ENCODE data around the gene NRCAM.

NRCAM gene

GRCh38 chr7:108492742-108493141, 36.5 kb upstream of the NRCAM start:
- H3K36me3 ChIP-seq (ENCODE audit: control insufficient read depth in 2 of 2, insufficient read depth in 1 of 2, low read length in 2 of 2), result peaks cover 0 to 9% of the 10 kb centered on the region in 2 experiments; a peak in 2 of 3 replicates
- POLR2A ChIA-PET, result no interaction called here
- H3K9me3 ChIP-seq (ENCODE audit: control insufficient read depth, insufficient read depth, low read depth, low read length), result no peaks in the 10 kb centered on the region
- TF ChIP-seq ZNF362 (tag by site-specific recombination; IDR thresholded peaks at IDR 0.05), result no peak
- TF ChIP-seq SCRT1 (tag by site-specific recombination; IDR thresholded peaks at IDR 0.05; ENCODE audit: borderline replicate concordance), result no peak
- no peak for TF ChIP-seq ZBTB10 (tag by site-specific recombination; IDR thresholded peaks at IDR 0.05)
- no peak for TF ChIP-seq ZNF677 (tag by site-specific recombination; IDR thresholded peaks at IDR 0.05)
- no peak for TF ChIP-seq ZIC2 (tag by site-specific recombination; IDR thresholded peaks at IDR 0.05)
- TF ChIP-seq KLF16 (tag by site-specific recombination; IDR thresholded peaks at IDR 0.05), result no peak
- no peak for TF ChIP-seq ZNF16 (tag by site-specific recombination; IDR thresholded peaks at IDR 0.05; ENCODE audit: low read depth)
- no peak for TF ChIP-seq KLF1 (tag by site-specific recombination; IDR thresholded peaks at IDR 0.05)
- TF ChIP-seq PATZ1 (tag by site-specific recombination; IDR thresholded peaks at IDR 0.05), result no peak
- no peak for TF ChIP-seq ZNF23 (tag by site-specific recombination; IDR thresholded peaks at IDR 0.05; ENCODE audit: borderline replicate concordance)
- TF ChIP-seq ZNF112 (tag by site-specific recombination; IDR thresholded peaks at IDR 0.05), result no peak
- no peak for TF ChIP-seq ZNF664 (tag by site-specific recombination; IDR thresholded peaks at IDR 0.05)
- no peak for TF ChIP-seq ZNF629 (tag by site-specific recombination; IDR thresholded peaks at IDR 0.05)
- TF ChIP-seq ZNF37A (tag by site-specific recombination; IDR thresholded peaks at IDR 0.05), result no peak
- TF ChIP-seq, protein P1, sequence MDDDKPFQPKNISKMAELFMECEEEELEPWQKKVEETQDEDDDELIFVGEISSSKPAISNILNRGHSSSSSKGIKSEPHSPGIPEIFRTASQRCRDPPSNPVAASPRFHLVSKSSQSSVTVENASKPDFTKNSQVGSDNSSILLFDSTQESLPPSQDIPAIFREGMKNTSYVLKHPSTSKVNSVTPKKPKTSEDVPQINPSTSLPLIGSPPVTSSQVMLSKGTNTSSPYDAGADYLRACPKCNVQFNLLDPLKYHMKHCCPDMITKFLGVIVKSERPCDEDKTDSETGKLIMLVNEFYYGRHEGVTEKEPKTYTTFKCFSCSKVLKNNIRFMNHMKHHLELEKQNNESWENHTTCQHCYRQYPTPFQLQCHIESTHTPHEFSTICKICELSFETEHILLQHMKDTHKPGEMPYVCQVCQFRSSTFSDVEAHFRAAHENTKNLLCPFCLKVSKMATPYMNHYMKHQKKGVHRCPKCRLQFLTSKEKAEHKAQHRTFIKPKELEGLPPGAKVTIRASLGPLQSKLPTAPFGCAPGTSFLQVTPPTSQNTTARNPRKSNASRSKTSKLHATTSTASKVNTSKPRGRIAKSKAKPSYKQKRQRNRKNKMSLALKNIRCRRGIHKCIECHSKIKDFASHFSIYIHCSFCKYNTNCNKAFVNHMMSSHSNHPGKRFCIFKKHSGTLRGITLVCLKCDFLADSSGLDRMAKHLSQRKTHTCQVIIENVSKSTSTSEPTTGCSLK (tag by site-specific recombination; IDR thresholded peaks at IDR 0.05), result no peak
- TF ChIP-seq GLI2 (tag by site-specific recombination; IDR thresholded peaks at IDR 0.05; ENCODE audit: borderline replicate concordance, low read depth), result no peak
- TF ChIP-seq ZNF830 (tag by site-specific recombination; IDR thresholded peaks at IDR 0.05; ENCODE audit: low read depth), result no peak
- TF ChIP-seq, protein P2, sequence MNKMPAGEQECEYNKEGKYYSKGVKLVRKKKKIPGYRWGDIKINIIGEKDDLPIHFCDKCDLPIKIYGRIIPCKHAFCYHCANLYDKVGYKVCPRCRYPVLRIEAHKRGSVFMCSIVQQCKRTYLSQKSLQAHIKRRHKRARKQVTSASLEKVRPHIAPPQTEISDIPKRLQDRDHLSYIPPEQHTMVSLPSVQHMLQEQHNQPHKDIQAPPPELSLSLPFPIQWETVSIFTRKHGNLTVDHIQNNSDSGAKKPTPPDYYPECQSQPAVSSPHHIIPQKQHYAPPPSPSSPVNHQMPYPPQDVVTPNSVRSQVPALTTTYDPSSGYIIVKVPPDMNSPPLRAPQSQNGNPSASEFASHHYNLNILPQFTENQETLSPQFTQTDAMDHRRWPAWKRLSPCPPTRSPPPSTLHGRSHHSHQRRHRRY (tag by site-specific recombination; IDR thresholded peaks at IDR 0.05), result no peak
- TF ChIP-seq ZNF248 (tag by site-specific recombination; IDR thresholded peaks at IDR 0.05), result no peak
- TF ChIP-seq ZNF366 (tag by site-specific recombination; conservative IDR thresholded peaks at IDR 0.05), result no peak
- no peak overlapping the region for H3K4me3 ChIP-seq (ENCODE audit: low read depth, low read length)
- CTCF ChIA-PET, result interaction anchor here (1.4 kb wide), 1 partner anchor 309 kb away, joined by 5 read pairs; no protein-coding TSS in a partner anchor
- H3K4me1 ChIP-seq (ENCODE audit: control insufficient read depth, insufficient read depth, low read length), result no peaks in the 10 kb centered on the region
- H3K27ac ChIP-seq (ENCODE audit: extremely low read depth, low read depth, low read length), result no peak overlapping the region
